Measurements from ENCODE around the gene KLK3.
"Not testable (repeated sequence)": the region's sequence is repeated elsewhere in the genome, so short reads cannot be mapped to it uniquely, and the experiment has no call there.

The KLK3 gene

GRCh38 chr19:50859849-50860248, 5.1 kb downstream of the KLK3 start:
- in situ Hi-C loops (cut with HindIII; ENCODE audit: low sequenced_read_pairs) = loop anchor here (10.0 kb wide), 1 partner anchor 195 kb away; no protein-coding TSS in a partner anchor

- in situ Hi-C loops (cut with HindIII; ENCODE audit: low sequenced_read_pairs) = loop anchor here (10.0 kb wide), 1 partner anchor 194 kb away; no protein-coding TSS in a partner anchor
Observed at GRCh38 chr19:50861010-50861409, 6.3 kb downstream of the KLK3 start.

- in situ Hi-C loops (cut with HindIII; ENCODE audit: low sequenced_read_pairs) = loop anchor here (10.0 kb wide), 1 partner anchor 193 kb away; no protein-coding TSS in a partner anchor
Observed at GRCh38 chr19:50861496-50862286, 7.0 kb downstream of the KLK3 start.

- in situ Hi-C loops (cut with HindIII; ENCODE audit: low sequenced_read_pairs) = loop anchor here (5.0 to 10.0 kb wide), 2 partner anchors 68 to 185 kb away; no protein-coding TSS in a partner anchor
Observed at GRCh38 chr19:50869479-50869878, 14.8 kb downstream of the KLK3 start.

GRCh38 chr19:50870417-50871089, 15.8 kb downstream of the KLK3 start:
- in situ Hi-C loops (cut with HindIII; ENCODE audit: low sequenced_read_pairs) = no loop called here

- in situ Hi-C loops (cut with HindIII; ENCODE audit: low sequenced_read_pairs) = no loop called here
Observed at GRCh38 chr19:50873056-50873455, 18.3 kb downstream of the KLK3 start, which contains the start of gene KLK2. TSS of gene KLK2 (plus strand) at chr19:50873439. CDS start at chr19:50873474, 35 bp downstream.

GRCh38 chr19:50874211-50874610, 19.5 kb downstream of the KLK3 start:
- in situ Hi-C loops (cut with HindIII; ENCODE audit: low sequenced_read_pairs) = no loop called here

- in situ Hi-C loops (cut with HindIII; ENCODE audit: low sequenced_read_pairs) = no loop called here
Observed at GRCh38 chr19:50875795-50876422, 21.2 kb downstream of the KLK3 start.

GRCh38 chr19:50876456-50876855, 21.7 kb downstream of the KLK3 start:
- in situ Hi-C loops (cut with HindIII; ENCODE audit: low sequenced_read_pairs) = no loop called here

GRCh38 chr19:50877338-50877737, 22.6 kb downstream of the KLK3 start:
- in situ Hi-C loops (cut with HindIII; ENCODE audit: low sequenced_read_pairs) = no loop called here

GRCh38 chr19:50878851-50879250, 24.1 kb downstream of the KLK3 start:
- in situ Hi-C loops (cut with HindIII; ENCODE audit: low sequenced_read_pairs) = no loop called here

GRCh38 chr19:50880241-50880640, 25.5 kb downstream of the KLK3 start:
- in situ Hi-C loops (cut with HindIII; ENCODE audit: low sequenced_read_pairs) = no loop called here

- in situ Hi-C loops (cut with HindIII; ENCODE audit: low sequenced_read_pairs) = no loop called here
Observed at GRCh38 chr19:50882188-50882587, 27.5 kb downstream of the KLK3 start.

GRCh38 chr19:50889638-50890037, 34.9 kb downstream of the KLK3 start:
- in situ Hi-C loops (cut with HindIII; ENCODE audit: low sequenced_read_pairs) = no loop called here

GRCh38 chr19:50890422-50891252, 35.9 kb downstream of the KLK3 start:
- in situ Hi-C loops (cut with HindIII; ENCODE audit: low sequenced_read_pairs) = no loop called here

- in situ Hi-C loops (cut with HindIII; ENCODE audit: low sequenced_read_pairs) = no loop called here
Observed at GRCh38 chr19:50891253-50891625, 36.5 kb downstream of the KLK3 start.

GRCh38 chr19:50893047-50893736, 38.5 kb downstream of the KLK3 start:
- in situ Hi-C loops (cut with HindIII; ENCODE audit: low sequenced_read_pairs) = no loop called here

GRCh38 chr19:50894478-50895356, 40.0 kb downstream of the KLK3 start:
- in situ Hi-C loops (cut with HindIII; ENCODE audit: low sequenced_read_pairs) = no loop called here

- in situ Hi-C loops (cut with HindIII; ENCODE audit: low sequenced_read_pairs) = not testable (repeated sequence)
Observed at GRCh38 chr19:50896089-50896590, 41.4 kb downstream of the KLK3 start.

All from endothelial cell of hepatic sinusoid (primary cell).